HepG2 (cell line): ENCODE data around the gene HEMK1. TPM values are rescaled to one million over a fixed set of nuclear protein-coding genes. Genes with fewer than 3 reads are reported as not detected.

Experiments
- BATF2 ChIP-seq: sonication (generic); formaldehyde crosslinking; IDR thresholded peaks from 2 replicates; pipeline ENCODE4 v1.8.0; 2022; ENCODE audit warnings: mild to moderate bottlenecking, missing genetic modification reagents, moderate library complexity
- GPN1 ChIP-seq: sonication (generic); formaldehyde crosslinking; IDR thresholded peaks from 2 replicates; pipeline ENCODE4 v1.5.1; 2020; ENCODE audit warnings: missing genetic modification reagents, borderline replicate concordance
- JDP2 ChIP-seq: sonication (generic); formaldehyde crosslinking; IDR thresholded peaks from 2 replicates; pipeline ENCODE4 v1.8.1; 2022; ENCODE audit warnings: missing genetic modification reagents, borderline replicate concordance
- KDM4B ChIP-seq: sonication (generic); formaldehyde crosslinking; IDR thresholded peaks from 2 replicates; pipeline ENCODE4 v1.4.0; 2020; ENCODE audit warnings: missing genetic modification reagents
- NFIB ChIP-seq: sonication (generic); formaldehyde crosslinking; IDR thresholded peaks from 2 replicates; pipeline ENCODE4 v1.9.0; 2021; ENCODE audit warnings: missing genetic modification reagents, mild to moderate bottlenecking, borderline replicate concordance
- NFRKB ChIP-seq: fragments of 450-650 bp; IDR thresholded peaks from 2 replicates; pipeline ENCODE4 v1.6.1; 2017
- POLR2A ChIP-seq, 2 experiments: IDR thresholded peaks; 2 replicates each; pipeline ENCODE4 v1.6.1; 2011; ENCODE audit warnings: low read depth in 2 of 2, low read length in 2 of 2, mild to moderate bottlenecking in 1 of 2, moderate library complexity in 1 of 2; ENCODE audit not compliant: insufficient read depth in 1 of 2
- PTBP1 ChIP-seq: fragments of 200-400 bp; formaldehyde crosslinking; IDR thresholded peaks from 2 replicates; pipeline ENCODE4 v1.6.1; 2018; ENCODE audit warnings: low read length, low read depth; ENCODE audit not compliant: poor library complexity, severe bottlenecking
- SIX1 ChIP-seq: sonication (generic); formaldehyde crosslinking; IDR thresholded peaks from 2 replicates; pipeline ENCODE4 v1.4.0; 2020; ENCODE audit warnings: missing genetic modification reagents, borderline replicate concordance
- TEF ChIP-seq: sonication (generic); formaldehyde crosslinking; IDR thresholded peaks from 2 replicates; pipeline ENCODE4 v1.5.0; 2020; ENCODE audit warnings: missing genetic modification reagents
- TRAFD1 ChIP-seq: sonication (generic); formaldehyde crosslinking; IDR thresholded peaks from 2 replicates; pipeline ENCODE4 v1.5.1; 2020; ENCODE audit warnings: missing genetic modification reagents, mild to moderate bottlenecking, borderline replicate concordance
- ZNF235 ChIP-seq: sonication (generic); formaldehyde crosslinking; IDR thresholded peaks from 2 replicates; pipeline ENCODE4 v1.8.1; 2023; ENCODE audit warnings: mild to moderate bottlenecking, missing genetic modification reagents, borderline replicate concordance
- ZNF674 ChIP-seq: sonication (generic); formaldehyde crosslinking; IDR thresholded peaks from 2 replicates; pipeline ENCODE4 v1.5.0; 2020; ENCODE audit warnings: low read depth, mild to moderate bottlenecking, missing genetic modification reagents
- ZNF704 ChIP-seq: sonication (generic); formaldehyde crosslinking; IDR thresholded peaks from 2 replicates; pipeline ENCODE4 v1.8.1; 2023; ENCODE audit warnings: mild to moderate bottlenecking, inconsistent platforms, moderate library complexity, missing genetic modification reagents, borderline replicate concordance
- ZNF746 ChIP-seq: sonication (generic); formaldehyde crosslinking; IDR thresholded peaks from 2 replicates; pipeline ENCODE4 v1.8.0; 2022; ENCODE audit warnings: mild to moderate bottlenecking, missing genetic modification reagents
- ZNF766 ChIP-seq: sonication (generic); formaldehyde crosslinking; IDR thresholded peaks from 2 replicates; pipeline ENCODE4 v1.5.0; 2020; ENCODE audit warnings: missing genetic modification reagents, borderline replicate concordance
- ZNF792 ChIP-seq: IDR thresholded peaks from 2 replicates; pipeline ENCODE4 v1.6.1; 2016
- ZSCAN9 ChIP-seq: IDR thresholded peaks from 2 replicates; pipeline ENCODE4 v1.6.1; 2016; ENCODE audit warnings: borderline replicate concordance
- polyA plus RNA-seq, 8 experiments: library from polyadenylated mRNA; depleted of rRNA in 3 of 8; stranded (reverse) in 7 of 8; unstranded in 1 of 8; fragments of >200 nt; fragmentation: Illumina TruSeq in 4 of 8; extraction: Trizol in 4 of 8; gene quantifications; 2 replicates each; pipeline versions ENCODE4 v1.2.1 to v1.2.3, GENCODE V29; 2011 to 2016; ENCODE audit warnings: low read depth in 4 of 8, missing spikeins in 1 of 8, mixed read lengths in 1 of 8; ENCODE audit not compliant: insufficient read depth in 1 of 8
- total RNA-seq, 5 experiments: library from RNA; depleted of rRNA; stranded (reverse); fragments of >200 nt; fragmentation: Illumina TruSeq; extraction: Trizol; gene quantifications; 2 replicates each; pipeline ENCODE4 v1.2.3, GENCODE V29; 2016; ENCODE audit warnings: low read depth in 1 of 5
- TF ChIP-seq, protein P1 (sequence below): sonication (generic); formaldehyde crosslinking; IDR thresholded peaks from 2 replicates; pipeline ENCODE4 v1.5.1; 2020; ENCODE audit warnings: mild to moderate bottlenecking, missing genetic modification reagents, moderate library complexity

The HEMK1 gene
- total and polyA plus RNA-seq, 2 of the 13 experiments (the other 11 are each of a cell fraction or from before 2014, with no cell fraction given) = 9.8 to 12.6 TPM

DNA sequence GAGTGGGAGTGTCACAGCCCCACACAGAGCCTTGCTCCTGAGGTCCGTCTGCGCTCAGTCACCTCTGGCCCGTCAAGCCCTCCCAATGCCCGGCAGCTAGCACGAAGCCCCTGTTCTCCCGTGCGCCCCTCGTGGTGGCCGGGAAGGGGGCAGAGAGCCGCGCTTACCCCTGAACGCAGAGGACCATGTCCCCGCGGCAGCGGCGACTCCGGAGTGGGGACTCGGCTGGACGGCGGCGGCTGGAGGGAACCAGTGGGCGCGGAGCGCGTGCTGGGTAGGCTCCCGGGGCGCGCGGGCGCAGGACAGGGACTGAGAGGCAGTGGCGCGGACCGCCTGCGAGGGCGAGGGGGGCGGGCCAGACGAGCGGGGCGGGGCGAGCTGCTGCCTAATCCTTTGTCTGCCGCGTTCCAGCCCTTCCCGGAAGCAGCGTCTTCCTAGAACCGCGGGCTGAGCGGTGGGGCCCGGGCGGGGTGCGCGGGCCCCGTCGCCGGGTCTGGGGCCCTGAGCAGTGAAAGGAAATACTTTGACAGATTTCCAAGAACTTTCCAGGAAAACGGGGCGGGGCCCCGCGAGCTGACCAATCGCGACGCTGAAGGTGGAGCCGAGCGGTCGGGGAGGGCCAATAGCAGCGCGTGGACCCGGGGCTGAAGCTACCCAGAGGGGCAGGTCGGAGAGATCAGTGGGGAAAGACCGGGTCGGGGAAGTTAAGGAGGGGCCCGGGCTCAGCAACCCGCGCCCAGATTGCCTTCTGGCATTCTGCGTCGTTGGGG is 42.3 kb downstream of the HEMK1 start, which contains the start of gene CISH (continued):
- no peak; the same call in 1 of the 2 replicates for TF ChIP-seq ZNF235
- TF ChIP-seq POLR2A (IDR thresholded peaks at IDR 0.05; ENCODE audit: insufficient read depth in 1 of 2, low read depth in 2 of 2, low read length in 2 of 2) = no peak
- no peak for TF ChIP-seq TRAFD1 (CRISPR knock-in tag)
- peak; percentile 92; the same call in 1 of the 2 replicates for TF ChIP-seq NFIB (CRISPR knock-in tag)
- TF ChIP-seq, protein P1, sequence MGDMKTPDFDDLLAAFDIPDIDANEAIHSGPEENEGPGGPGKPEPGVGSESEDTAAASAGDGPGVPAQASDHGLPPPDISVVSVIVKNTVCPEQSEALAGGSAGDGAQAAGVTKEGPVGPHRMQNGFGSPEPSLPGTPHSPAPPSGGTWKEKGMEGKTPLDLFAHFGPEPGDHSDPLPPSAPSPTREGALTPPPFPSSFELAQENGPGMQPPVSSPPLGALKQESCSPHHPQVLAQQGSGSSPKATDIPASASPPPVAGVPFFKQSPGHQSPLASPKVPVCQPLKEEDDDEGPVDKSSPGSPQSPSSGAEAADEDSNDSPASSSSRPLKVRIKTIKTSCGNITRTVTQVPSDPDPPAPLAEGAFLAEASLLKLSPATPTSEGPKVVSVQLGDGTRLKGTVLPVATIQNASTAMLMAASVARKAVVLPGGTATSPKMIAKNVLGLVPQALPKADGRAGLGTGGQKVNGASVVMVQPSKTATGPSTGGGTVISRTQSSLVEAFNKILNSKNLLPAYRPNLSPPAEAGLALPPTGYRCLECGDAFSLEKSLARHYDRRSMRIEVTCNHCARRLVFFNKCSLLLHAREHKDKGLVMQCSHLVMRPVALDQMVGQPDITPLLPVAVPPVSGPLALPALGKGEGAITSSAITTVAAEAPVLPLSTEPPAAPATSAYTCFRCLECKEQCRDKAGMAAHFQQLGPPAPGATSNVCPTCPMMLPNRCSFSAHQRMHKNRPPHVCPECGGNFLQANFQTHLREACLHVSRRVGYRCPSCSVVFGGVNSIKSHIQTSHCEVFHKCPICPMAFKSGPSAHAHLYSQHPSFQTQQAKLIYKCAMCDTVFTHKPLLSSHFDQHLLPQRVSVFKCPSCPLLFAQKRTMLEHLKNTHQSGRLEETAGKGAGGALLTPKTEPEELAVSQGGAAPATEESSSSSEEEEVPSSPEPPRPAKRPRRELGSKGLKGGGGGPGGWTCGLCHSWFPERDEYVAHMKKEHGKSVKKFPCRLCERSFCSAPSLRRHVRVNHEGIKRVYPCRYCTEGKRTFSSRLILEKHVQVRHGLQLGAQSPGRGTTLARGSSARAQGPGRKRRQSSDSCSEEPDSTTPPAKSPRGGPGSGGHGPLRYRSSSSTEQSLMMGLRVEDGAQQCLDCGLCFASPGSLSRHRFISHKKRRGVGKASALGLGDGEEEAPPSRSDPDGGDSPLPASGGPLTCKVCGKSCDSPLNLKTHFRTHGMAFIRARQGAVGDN (CRISPR knock-in tag) = peak; percentile 99
- TF ChIP-seq JDP2 (CRISPR knock-in tag) = no peak; the same call in 1 of the 2 replicates
- peak; percentile 76; the same call in 1 of the 2 replicates for TF ChIP-seq TEF (CRISPR knock-in tag)
- TF ChIP-seq ZNF704 (CRISPR knock-in tag) = peak; percentile 93; the same call in 1 of the 2 replicates
- peak; percentile 33; the same call in 1 of the 2 replicates for TF ChIP-seq ZSCAN9 (CRISPR knock-in tag)
- 0 out of 2 replicates have a peak, but pooled peaks have one; percentile 43 for TF ChIP-seq SIX1 (CRISPR knock-in tag)
- TF ChIP-seq BATF2 (CRISPR knock-in tag) = peak; percentile 93; the same call in 1 of the 2 replicates
- peak; percentile 55; the same call in 1 of the 2 replicates for TF ChIP-seq ZNF766
- no peak for TF ChIP-seq NFRKB
- TF ChIP-seq ZNF792 (CRISPR knock-in tag) = peak; percentile 78; the same call in 1 of the 2 replicates
- no peak for TF ChIP-seq PTBP1
- no peak for TF ChIP-seq KDM4B
- no peak for TF ChIP-seq GPN1 (CRISPR knock-in tag)
- TF ChIP-seq ZNF746 (CRISPR knock-in tag) = peak; percentile 86
- no peak for TF ChIP-seq ZNF674 (CRISPR knock-in tag)
